ENCODE data around the gene ADAMTS3. TPM values are rescaled to one million over a fixed set of nuclear protein-coding genes. Genes with fewer than 3 reads are reported as not detected.

ADAMTS3 gene
- total RNA-seq, 2 experiments from 2014 or later: not detected

DNA sequence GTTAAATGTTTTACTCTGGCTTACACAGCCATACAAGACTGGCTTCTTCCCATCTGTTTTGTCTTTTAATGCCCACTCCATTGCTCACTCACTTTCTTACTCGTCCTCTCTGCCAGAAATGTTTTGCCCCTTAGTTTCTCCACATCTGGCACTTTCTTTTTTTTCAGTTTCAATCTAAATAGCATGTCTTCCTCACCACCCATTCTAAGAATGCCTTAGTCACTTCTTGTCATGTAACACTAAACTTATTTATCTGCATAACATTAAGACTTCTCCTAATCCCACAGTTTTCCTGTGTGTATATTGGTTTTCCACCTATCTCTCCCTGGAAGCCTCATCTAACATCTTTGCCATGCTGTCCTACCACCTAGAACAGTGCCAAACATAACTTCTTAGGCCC is 119.3 kb downstream of the ADAMTS3 start:
- intact Hi-C loops (cut with micrococcal nuclease): no loop called here
- no peaks in the 10 kb centered on the region for H3K36me3 Mint-ChIP-seq (ENCODE audit: low read depth)
- ATAC-seq (no peak), DNase-seq (no peak)
- H3K4me3 Mint-ChIP-seq: no peak overlapping the region
- H3K27ac Mint-ChIP-seq: no peak overlapping the region
- H3K9me3 Mint-ChIP-seq: no peaks in the 10 kb centered on the region
- H3K4me1 Mint-ChIP-seq (ENCODE audit: low read depth): no peaks in the 10 kb centered on the region
- CTCF ChIA-PET: no interaction called here
- POLR2A ChIA-PET: no interaction called here
- no peaks in the 10 kb centered on the region for H3K27me3 Mint-ChIP-seq
- TF ChIP-seq, protein P1, sequence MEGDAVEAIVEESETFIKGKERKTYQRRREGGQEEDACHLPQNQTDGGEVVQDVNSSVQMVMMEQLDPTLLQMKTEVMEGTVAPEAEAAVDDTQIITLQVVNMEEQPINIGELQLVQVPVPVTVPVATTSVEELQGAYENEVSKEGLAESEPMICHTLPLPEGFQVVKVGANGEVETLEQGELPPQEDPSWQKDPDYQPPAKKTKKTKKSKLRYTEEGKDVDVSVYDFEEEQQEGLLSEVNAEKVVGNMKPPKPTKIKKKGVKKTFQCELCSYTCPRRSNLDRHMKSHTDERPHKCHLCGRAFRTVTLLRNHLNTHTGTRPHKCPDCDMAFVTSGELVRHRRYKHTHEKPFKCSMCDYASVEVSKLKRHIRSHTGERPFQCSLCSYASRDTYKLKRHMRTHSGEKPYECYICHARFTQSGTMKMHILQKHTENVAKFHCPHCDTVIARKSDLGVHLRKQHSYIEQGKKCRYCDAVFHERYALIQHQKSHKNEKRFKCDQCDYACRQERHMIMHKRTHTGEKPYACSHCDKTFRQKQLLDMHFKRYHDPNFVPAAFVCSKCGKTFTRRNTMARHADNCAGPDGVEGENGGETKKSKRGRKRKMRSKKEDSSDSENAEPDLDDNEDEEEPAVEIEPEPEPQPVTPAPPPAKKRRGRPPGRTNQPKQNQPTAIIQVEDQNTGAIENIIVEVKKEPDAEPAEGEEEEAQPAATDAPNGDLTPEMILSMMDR (IDR thresholded peaks at IDR 0.05): no peak

DNA sequence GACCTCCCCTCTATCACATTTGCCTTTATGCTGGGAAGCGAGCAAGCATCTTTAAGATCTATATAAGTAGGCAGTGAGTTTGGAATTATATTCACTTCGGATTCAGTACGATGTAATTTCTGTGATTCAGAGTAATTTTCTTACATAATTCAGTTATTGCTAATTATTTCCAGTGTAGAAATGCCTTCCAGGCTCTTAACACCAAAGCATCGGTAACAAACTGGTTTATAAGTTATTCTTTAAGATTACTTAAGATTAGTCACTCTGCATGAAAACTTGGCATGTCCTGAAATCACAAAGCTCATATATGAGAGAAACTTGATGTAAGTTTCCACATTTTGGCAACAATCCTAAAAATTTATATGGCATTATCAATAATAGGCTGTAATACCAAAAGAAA is 120.8 kb downstream of the ADAMTS3 start:
- Mint-ChIP-seq H3K27ac (no peak overlapping the region), H3K9me3 (no peaks in the 10 kb centered on the region), H3K4me3 (no peak overlapping the region), H3K27me3 (no peaks in the 10 kb centered on the region), H3K36me3 (ENCODE audit: low read depth) (no peaks in the 10 kb centered on the region), H3K4me1 (ENCODE audit: low read depth) (no peaks in the 10 kb centered on the region)
- no peak for ATAC-seq
- no peak for DNase-seq
- POLR2A ChIA-PET: no interaction called here
- TF ChIP-seq, protein P1 (IDR thresholded peaks at IDR 0.05): no peak
- intact Hi-C loops (cut with micrococcal nuclease): no loop called here
- CTCF ChIA-PET: no interaction called here

DNA sequence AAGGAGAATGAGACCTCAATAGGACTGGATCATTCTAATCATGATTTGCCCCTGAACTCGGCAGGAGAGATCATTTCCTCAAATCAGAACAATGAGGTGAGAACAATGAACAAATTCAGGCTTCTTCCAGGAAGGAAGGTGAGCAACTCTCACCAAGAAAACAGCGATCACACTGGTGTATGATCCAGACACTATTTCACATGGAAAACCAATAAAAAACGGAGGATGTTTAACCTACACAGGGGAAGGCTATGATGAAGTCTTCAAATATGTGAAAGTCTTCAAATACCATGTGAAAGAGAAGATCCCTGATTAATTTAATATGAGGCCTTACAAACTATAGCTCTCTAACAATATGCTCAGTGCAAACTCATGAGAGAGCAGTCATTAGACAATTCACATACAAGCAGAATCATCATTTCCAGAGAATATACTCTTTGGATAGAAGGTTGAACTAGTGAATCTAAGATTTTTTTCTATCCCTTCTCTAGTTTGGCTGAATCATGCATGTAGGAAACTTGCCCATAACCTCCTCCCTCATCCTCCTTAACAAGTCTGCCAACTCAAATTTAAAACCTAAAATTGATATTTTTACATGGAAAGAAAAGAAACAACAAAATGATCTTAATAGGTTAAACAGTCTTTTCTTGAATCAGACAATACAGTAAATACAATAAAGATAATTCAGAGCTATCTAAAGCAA is 122.5 kb downstream of the ADAMTS3 start:
- no peak for ATAC-seq
- CTCF ChIA-PET: no interaction called here
- H3K27me3 Mint-ChIP-seq: no peaks in the 10 kb centered on the region
- no peaks in the 10 kb centered on the region for H3K36me3 Mint-ChIP-seq (ENCODE audit: low read depth)
- no peak overlapping the region for H3K27ac Mint-ChIP-seq
- intact Hi-C loops (cut with micrococcal nuclease): no loop called here
- POLR2A ChIA-PET: no interaction called here
- no peaks in the 10 kb centered on the region for H3K4me1 Mint-ChIP-seq (ENCODE audit: low read depth)
- no peaks in the 10 kb centered on the region for H3K9me3 Mint-ChIP-seq
- no peak for DNase-seq
- no peak overlapping the region for H3K4me3 Mint-ChIP-seq
- TF ChIP-seq, protein P1 (IDR thresholded peaks at IDR 0.05): no peak

DNA sequence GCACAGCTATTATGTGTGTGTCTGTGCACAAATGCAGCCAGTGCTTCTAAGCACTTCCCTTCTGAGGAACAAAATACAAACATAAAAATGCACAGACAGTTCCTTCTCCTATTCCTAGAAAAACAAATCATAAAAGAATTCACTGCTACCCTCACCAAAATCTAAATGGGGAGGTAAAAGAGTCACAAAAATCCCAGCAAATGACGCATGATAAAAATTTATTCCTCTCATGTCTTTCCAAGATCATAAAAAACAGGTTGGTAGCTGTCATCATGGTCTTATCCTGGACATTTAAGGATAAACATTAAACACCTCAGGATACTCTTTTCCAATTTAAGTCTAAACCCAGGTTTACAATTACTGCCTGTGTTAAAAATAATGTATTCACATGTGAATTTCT is 124.9 kb downstream of the ADAMTS3 start:
- Mint-ChIP-seq H3K36me3 (ENCODE audit: low read depth) (no peaks in the 10 kb centered on the region), H3K27ac (no peak overlapping the region), H3K4me1 (ENCODE audit: low read depth) (no peaks in the 10 kb centered on the region), H3K4me3 (no peak overlapping the region), H3K9me3 (no peaks in the 10 kb centered on the region), H3K27me3 (no peaks in the 10 kb centered on the region)
- DNase-seq: no peak
- no peak for ATAC-seq
- CTCF ChIA-PET: no interaction called here
- POLR2A ChIA-PET: no interaction called here
- TF ChIP-seq, protein P1 (IDR thresholded peaks at IDR 0.05): no peak
- intact Hi-C loops (cut with micrococcal nuclease): no loop called here

DNA sequence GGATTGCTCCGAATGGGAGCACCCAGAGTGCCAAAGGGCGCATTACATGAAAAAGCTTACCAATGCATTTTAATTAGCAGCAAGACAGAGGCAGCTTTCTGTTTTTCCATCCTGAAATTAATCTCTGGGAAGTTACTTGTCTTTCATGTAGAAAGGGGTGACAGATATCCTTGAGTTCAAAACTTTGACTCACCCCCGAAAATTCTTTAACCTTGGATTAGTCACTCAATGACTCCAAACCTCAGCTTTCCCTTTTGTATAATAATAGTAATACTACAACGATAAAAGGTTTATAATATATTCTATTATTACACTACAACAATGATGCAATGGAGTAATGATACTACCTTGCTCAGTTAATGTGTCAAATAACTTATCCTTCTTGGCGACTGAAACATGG is 126.3 kb downstream of the ADAMTS3 start:
- H3K27ac Mint-ChIP-seq: no peak overlapping the region
- H3K27me3 Mint-ChIP-seq: no peaks in the 10 kb centered on the region
- H3K4me1 Mint-ChIP-seq (ENCODE audit: low read depth): no peaks in the 10 kb centered on the region
- DNase-seq: no peak
- intact Hi-C loops (cut with micrococcal nuclease): no loop called here
- H3K9me3 Mint-ChIP-seq: no peaks in the 10 kb centered on the region
- TF ChIP-seq, protein P1 (IDR thresholded peaks at IDR 0.05): no peak
- no peak overlapping the region for H3K4me3 Mint-ChIP-seq
- ChIA-PET CTCF (no interaction called here), POLR2A (no interaction called here)
- no peaks in the 10 kb centered on the region for H3K36me3 Mint-ChIP-seq (ENCODE audit: low read depth)
- no peak for ATAC-seq
